Fibroblast of skin of scalp (primary cell): ENCODE data around the gene ST6GALNAC3.

Source experiments
- DNase-seq: peaks from one replicate; pipeline ENCODE4 v3.0.0-alpha.2; 2013

Gene ST6GALNAC3

GRCh38 chr1:76254104-76255030 lies 179.8 kb downstream of the ST6GALNAC3 start:
- DNase-seq, result peak; percentile 76

GRCh38 chr1:76256289-76257223 lies 182.0 kb downstream of the ST6GALNAC3 start:
- DNase-seq, result no peak

- DNase-seq, result no peak
These were observed 183.3 kb downstream of the ST6GALNAC3 start for GRCh38 chr1:76257823-76258222.

- DNase-seq, result no peak
These were observed 184.7 kb downstream of the ST6GALNAC3 start for GRCh38 chr1:76259270-76259669.

- no peak for DNase-seq
These were observed 185.7 kb downstream of the ST6GALNAC3 start for GRCh38 chr1:76260279-76260678.

GRCh38 chr1:76262601-76263000 lies 188.1 kb downstream of the ST6GALNAC3 start:
- DNase-seq, result no peak

GRCh38 chr1:76264642-76265041 lies 190.1 kb downstream of the ST6GALNAC3 start:
- DNase-seq, result no peak

- no peak for DNase-seq
These were observed 192.2 kb downstream of the ST6GALNAC3 start for GRCh38 chr1:76266762-76267161.

- no peak for DNase-seq
These were observed 193.1 kb downstream of the ST6GALNAC3 start for GRCh38 chr1:76267631-76268030.

GRCh38 chr1:76268341-76268740 lies 193.8 kb downstream of the ST6GALNAC3 start:
- DNase-seq, result no peak

GRCh38 chr1:76269155-76269554 lies 194.6 kb downstream of the ST6GALNAC3 start:
- peak; percentile 79 for DNase-seq

- DNase-seq, result no peak
These were observed 199.8 kb downstream of the ST6GALNAC3 start for GRCh38 chr1:76274302-76274701.

GRCh38 chr1:76274718-76275117 lies 200.2 kb downstream of the ST6GALNAC3 start:
- DNase-seq, result no peak

- no peak for DNase-seq
These were observed 204.2 kb downstream of the ST6GALNAC3 start for GRCh38 chr1:76278711-76279100.

GRCh38 chr1:76279101-76279748 lies 204.7 kb downstream of the ST6GALNAC3 start:
- DNase-seq, result peak; percentile 6

GRCh38 chr1:76281306-76281705 lies 206.8 kb downstream of the ST6GALNAC3 start:
- no peak for DNase-seq

- DNase-seq, result no peak
These were observed 210.3 kb downstream of the ST6GALNAC3 start for GRCh38 chr1:76284842-76285241.

GRCh38 chr1:76285578-76286135 lies 211.1 kb downstream of the ST6GALNAC3 start:
- no peak for DNase-seq

GRCh38 chr1:76287917-76288316 lies 213.4 kb downstream of the ST6GALNAC3 start:
- no peak for DNase-seq

- no peak for DNase-seq
These were observed 214.4 kb downstream of the ST6GALNAC3 start for GRCh38 chr1:76288758-76289483.

GRCh38 chr1:76289692-76290091 lies 215.1 kb downstream of the ST6GALNAC3 start:
- no peak for DNase-seq

GRCh38 chr1:76290271-76290670 lies 215.7 kb downstream of the ST6GALNAC3 start:
- no peak for DNase-seq
